Tibial nerve (tissue), 4 donors: ENCODE data around the gene WFIKKN2. TPM values are rescaled to one million over a fixed set of nuclear protein-coding genes. Genes with fewer than 3 reads are reported as not detected.
A peak's percentile ranks its signal among the peaks of the same experiment; 100 is the strongest.

Source experiments
- DNase-seq, 2 donors: peaks; one replicate each; pipeline ENCODE4 v3.0.0-alpha.2; 2019; ENCODE audit warnings: low spot score in 2 of 2
- H3K27ac ChIP-seq, 4 donors: fragments of 200-600 bp; sonication (generic) in 3 of 4; one replicate each; pipeline ENCODE4 v1.5.1; 2017 to 2019; ENCODE audit warnings: mild to moderate bottlenecking in 1 of 4
- H3K27me3 ChIP-seq, 2 donors: fragments of 200-600 bp; sonication (generic) in 1 of 2; one replicate each; pipeline versions ENCODE4 v1.5.1 to v1.6.0; 2017 to 2019
- H3K36me3 ChIP-seq, 3 donors: fragments of 200-600 bp; sonication (generic); one replicate each; pipeline ENCODE4 v1.5.1; 2018 to 2019
- H3K4me1 ChIP-seq, 4 donors: fragments of 200-600 bp; sonication (generic) in 3 of 4; one replicate each; pipeline ENCODE4 v1.5.1; 2017 to 2019
- H3K4me3 ChIP-seq, 4 donors: fragments of 200-600 bp; sonication (generic) in 3 of 4; one replicate each; pipeline ENCODE4 v1.5.1; 2017 to 2019; ENCODE audit warnings: mild to moderate bottlenecking in 1 of 4, moderate library complexity in 1 of 4
- H3K9me3 ChIP-seq, 4 donors: fragments of 200-600 bp; sonication (generic) in 3 of 4; one replicate each; pipeline ENCODE4 v1.5.1; 2017 to 2019
- EP300 ChIP-seq, 2 donors: sonication (generic); formaldehyde crosslinking; IDR thresholded peaks; one replicate each; pipeline ENCODE4 v1.6.1; 2017; ENCODE audit warnings: antibody characterized with exemption in 2 of 2, mild to moderate bottlenecking in 1 of 2
- POLR2A ChIP-seq, 2 donors: fragments of 450-650 bp; IDR thresholded peaks; one replicate each; pipeline ENCODE4 v1.6.1; 2017; ENCODE audit warnings: antibody characterized with exemption in 2 of 2, mild to moderate bottlenecking in 2 of 2, moderate library complexity in 2 of 2
- WGBS, 2 donors: methylation state at CpG; one replicate each; pipeline ENCODE4 v1.1.5; 2018; 5-methylcytosine and 5-hydroxymethylcytosine counted together
- total RNA-seq, 4 donors: library from RNA; depleted of rRNA; stranded (reverse); fragments of >200 nt; gene quantifications; one replicate each; pipeline ENCODE4 v1.1.0, GENCODE V29; 2016
- TF ChIP-seq, protein P1 (sequence below), 5 experiments: fragments of 200-600 bp in 3 of 5; fragments of 450-650 bp in 2 of 5; sonication (generic) in 3 of 5; IDR thresholded peaks; one replicate each; pipeline ENCODE4 v1.5.1; 2016 to 2019; ENCODE audit warnings: antibody characterized with exemption in 5 of 5, mild to moderate bottlenecking in 3 of 5, moderate library complexity in 2 of 5

Gene WFIKKN2
- total RNA-seq, 4 donors from 2014 or later = 1.0 to 2.2 (median 1.2) TPM; not detected in 1

DNA sequence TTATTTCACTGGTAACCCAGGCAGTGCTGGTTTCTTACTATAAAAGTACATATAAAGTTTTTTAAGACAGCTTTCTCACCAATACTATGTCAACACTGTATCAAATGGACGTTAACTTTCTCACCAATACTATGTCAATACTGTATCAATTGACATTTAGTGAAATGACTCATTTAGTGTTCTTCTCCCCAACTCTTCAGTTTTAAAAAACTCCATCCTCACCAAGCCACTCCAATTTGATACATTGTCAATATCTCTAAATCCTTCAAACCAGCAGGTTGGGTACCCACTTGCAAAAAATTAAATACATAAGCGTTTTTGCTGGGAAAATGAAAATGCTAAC lies 25.9 kb downstream of the WFIKKN2 start:
- Histone ChIP-seq H3K4me3 (no peak overlapping the region), H3K27me3 (no peaks in the 10 kb centered on the region), H3K4me1 (peaks cover 0 to 48% (median 19%) of the 10 kb centered on the region in 4 donors), H3K27ac (peak overlapping the region; percentile 57 to 100 (median 98)), H3K9me3 (no peaks in the 10 kb centered on the region), H3K36me3 (peaks cover 0 to 18% (median 16%) of the 10 kb centered on the region in 3 donors)
- WGBS, 2 donors = 51 to 68% methylated on average over 2 of the region's 2 CpGs
- no peak for DNase-seq
- TF ChIP-seq, protein P1, sequence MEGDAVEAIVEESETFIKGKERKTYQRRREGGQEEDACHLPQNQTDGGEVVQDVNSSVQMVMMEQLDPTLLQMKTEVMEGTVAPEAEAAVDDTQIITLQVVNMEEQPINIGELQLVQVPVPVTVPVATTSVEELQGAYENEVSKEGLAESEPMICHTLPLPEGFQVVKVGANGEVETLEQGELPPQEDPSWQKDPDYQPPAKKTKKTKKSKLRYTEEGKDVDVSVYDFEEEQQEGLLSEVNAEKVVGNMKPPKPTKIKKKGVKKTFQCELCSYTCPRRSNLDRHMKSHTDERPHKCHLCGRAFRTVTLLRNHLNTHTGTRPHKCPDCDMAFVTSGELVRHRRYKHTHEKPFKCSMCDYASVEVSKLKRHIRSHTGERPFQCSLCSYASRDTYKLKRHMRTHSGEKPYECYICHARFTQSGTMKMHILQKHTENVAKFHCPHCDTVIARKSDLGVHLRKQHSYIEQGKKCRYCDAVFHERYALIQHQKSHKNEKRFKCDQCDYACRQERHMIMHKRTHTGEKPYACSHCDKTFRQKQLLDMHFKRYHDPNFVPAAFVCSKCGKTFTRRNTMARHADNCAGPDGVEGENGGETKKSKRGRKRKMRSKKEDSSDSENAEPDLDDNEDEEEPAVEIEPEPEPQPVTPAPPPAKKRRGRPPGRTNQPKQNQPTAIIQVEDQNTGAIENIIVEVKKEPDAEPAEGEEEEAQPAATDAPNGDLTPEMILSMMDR (IDR thresholded peaks at IDR 0.05) = no peak
- TF ChIP-seq POLR2A (IDR thresholded peaks at IDR 0.05) = no peak
- TF ChIP-seq EP300 (IDR thresholded peaks at IDR 0.05) = no peak

GRCh38 chr17:50861822-50862528 lies 26.6 kb downstream of the WFIKKN2 start:
- no peaks in the 10 kb centered on the region for H3K27me3 ChIP-seq
- H3K4me1 ChIP-seq = peaks cover 0 to 48% (median 19%) of the 10 kb centered on the region in 4 donors
- peaks cover 0 to 18% (median 16%) of the 10 kb centered on the region in 3 donors for H3K36me3 ChIP-seq
- DNase-seq = no peak
- TF ChIP-seq EP300 (IDR thresholded peaks at IDR 0.05) (no peak), POLR2A (IDR thresholded peaks at IDR 0.05) (no peak)
- TF ChIP-seq, protein P1 (IDR thresholded peaks at IDR 0.05) = no peak
- peak overlapping the region in 3 of 4 donors; percentile 98 to 100 (median 99) for H3K27ac ChIP-seq
- H3K4me3 ChIP-seq = peak overlapping the region in 1 of 4 donors; percentile 3
- WGBS, 2 donors = 51% methylated on average over 7 of the region's 7 CpGs
- H3K9me3 ChIP-seq = no peaks in the 10 kb centered on the region

DNA sequence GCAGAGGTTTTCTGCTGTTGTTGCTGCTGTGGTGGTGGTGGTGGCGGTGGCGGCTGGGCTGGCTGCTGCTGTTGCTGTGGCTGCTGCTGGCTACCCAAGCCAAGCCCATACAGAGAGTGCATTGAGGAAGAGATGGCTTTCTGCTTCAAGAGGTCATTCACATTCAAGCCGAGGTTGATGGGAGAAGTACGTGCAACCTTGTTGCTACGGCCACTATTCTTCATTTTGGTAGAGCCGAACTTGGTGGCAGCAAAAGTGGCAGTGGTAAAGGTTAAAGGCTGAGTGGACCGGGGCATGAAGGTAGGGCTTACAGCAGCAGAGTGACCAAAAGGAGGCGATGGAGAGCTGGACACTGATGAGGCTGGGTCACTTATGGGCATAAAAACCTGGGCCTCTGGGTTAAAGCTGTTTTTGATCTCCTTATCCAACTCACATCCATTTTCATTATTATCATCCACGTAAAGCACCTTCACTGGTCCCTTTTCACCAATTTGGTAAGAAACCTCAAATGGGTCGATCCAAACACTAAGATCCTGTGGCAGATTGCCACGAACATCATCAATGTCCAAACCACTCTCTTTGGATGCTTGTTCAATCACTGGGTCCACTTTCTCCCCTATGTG lies 27.9 kb downstream of the WFIKKN2 start:
- peak overlapping the region; percentile 45 to 98 (median 94) for H3K4me3 ChIP-seq
- 47 to 49% methylated on average over 11 of the region's 11 CpGs for WGBS, 2 donors
- H3K27ac ChIP-seq = peak overlapping the region; percentile 98 to 100 (median 98)
- H3K36me3 ChIP-seq = peaks cover 0 to 18% (median 16%) of the 10 kb centered on the region in 3 donors
- peaks cover 0 to 51% (median 19%) of the 10 kb centered on the region in 4 donors for H3K4me1 ChIP-seq
- TF ChIP-seq, protein P1 (IDR thresholded peaks at IDR 0.05) = peak; percentile 48 to 69 (median 61)
- peak in 1 of 2 donors; percentile 55 for TF ChIP-seq EP300 (IDR thresholded peaks at IDR 0.05)
- TF ChIP-seq POLR2A (IDR thresholded peaks at IDR 0.05) = no peak
- DNase-seq = peak in 1 of 2 donors; percentile 66
- H3K27me3 ChIP-seq = no peaks in the 10 kb centered on the region
- no peaks in the 10 kb centered on the region for H3K9me3 ChIP-seq

GRCh38 chr17:50863931-50864330 lies 28.5 kb downstream of the WFIKKN2 start:
- peaks cover 0 to 57% (median 19%) of the 10 kb centered on the region in 4 donors for H3K4me1 ChIP-seq
- peak overlapping the region; percentile 98 to 100 (median 98) for H3K27ac ChIP-seq
- TF ChIP-seq, protein P1 (IDR thresholded peaks at IDR 0.05) = no peak
- TF ChIP-seq EP300 (IDR thresholded peaks at IDR 0.05) (no peak), POLR2A (IDR thresholded peaks at IDR 0.05) (no peak)
- peaks cover 0 to 18% (median 16%) of the 10 kb centered on the region in 3 donors for H3K36me3 ChIP-seq
- 46 to 50% methylated on average over 3 of the region's 3 CpGs for whole genome bisulfite sequencing, 2 donors
- no peak for DNase-seq
- H3K9me3 ChIP-seq = no peaks in the 10 kb centered on the region
- H3K4me3 ChIP-seq = peak overlapping the region; percentile 84 to 98 (median 94)
- no peaks in the 10 kb centered on the region for H3K27me3 ChIP-seq

DNA sequence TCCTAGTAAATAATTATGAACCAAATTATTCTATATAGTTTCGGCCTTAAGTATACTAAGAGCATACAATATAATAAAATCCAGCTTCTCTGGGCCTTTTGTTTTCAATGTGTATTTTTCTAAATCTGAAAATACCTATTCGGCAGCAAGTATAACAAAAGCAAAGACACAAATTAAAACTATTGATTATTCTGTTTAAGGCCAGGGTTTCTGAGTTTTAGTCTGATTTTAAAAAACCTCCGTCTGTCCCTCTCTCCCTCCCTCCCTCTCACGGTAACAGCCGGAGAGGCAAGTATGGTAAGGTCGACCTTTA lies 29.3 kb downstream of the WFIKKN2 start:
- peaks cover 0 to 64% (median 19%) of the 10 kb centered on the region in 4 donors for H3K4me1 ChIP-seq
- no peaks in the 10 kb centered on the region for H3K27me3 ChIP-seq
- no peaks in the 10 kb centered on the region for H3K9me3 ChIP-seq
- no peak for DNase-seq
- TF ChIP-seq EP300 (IDR thresholded peaks at IDR 0.05) (no peak), POLR2A (IDR thresholded peaks at IDR 0.05) (no peak)
- TF ChIP-seq, protein P1 (IDR thresholded peaks at IDR 0.05) = no peak
- H3K27ac ChIP-seq = peak overlapping the region; percentile 98 to 100 (median 98)
- H3K4me3 ChIP-seq = peak overlapping the region; percentile 84 to 98 (median 94)
- 5 to 7% methylated on average over 6 of the region's 6 CpGs for WGBS, 2 donors
- peaks cover 0 to 18% (median 16%) of the 10 kb centered on the region in 3 donors for H3K36me3 ChIP-seq
